NCI-H2227 (cell line): ENCODE data around the gene F7.
"Not testable (repeated sequence)": the region's sequence is repeated elsewhere in the genome, so short reads cannot be mapped to it uniquely, and the experiment has no call there.

Experiments used
- DNase-seq: peaks from one replicate; lab custom pipeline; 2025; ENCODE audit not compliant: unreplicated experiment; lab: John Stamatoyannopoulos, UW

Gene F7

GRCh38 chr13:113105032-113105920, at the start of gene F7:
Gene F7 (plus strand): TSS chr13:113105791. CDS start chr13:113105842, 51 bp downstream.
- DNase-seq = no peak

DNA sequence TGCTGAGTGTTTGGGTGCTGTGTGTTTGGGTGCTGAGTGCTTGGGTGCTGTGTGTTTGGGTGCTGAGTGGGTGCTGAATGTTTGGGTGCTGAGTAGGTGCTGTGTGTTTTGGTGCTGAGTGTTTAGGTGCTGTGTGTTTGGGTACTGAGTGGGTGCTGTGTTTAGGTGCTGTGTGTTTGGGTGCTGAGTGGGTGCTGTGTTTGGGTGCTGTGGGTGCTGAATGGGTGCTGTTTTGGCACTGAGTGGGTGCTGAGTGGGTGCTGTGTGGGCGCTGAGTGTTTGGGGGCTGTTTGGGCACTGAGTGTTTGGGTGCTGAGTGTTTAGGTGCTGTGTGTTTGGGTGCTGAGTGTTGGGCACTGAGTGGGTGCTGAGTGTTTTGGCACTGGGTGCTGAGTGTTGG, 48.5 kb upstream of the F7 start:
- DNase-seq = no peak

GRCh38 chr13:113057559-113057958, 48.0 kb upstream of the F7 start:
- DNase-seq = not testable (repeated sequence)

DNA sequence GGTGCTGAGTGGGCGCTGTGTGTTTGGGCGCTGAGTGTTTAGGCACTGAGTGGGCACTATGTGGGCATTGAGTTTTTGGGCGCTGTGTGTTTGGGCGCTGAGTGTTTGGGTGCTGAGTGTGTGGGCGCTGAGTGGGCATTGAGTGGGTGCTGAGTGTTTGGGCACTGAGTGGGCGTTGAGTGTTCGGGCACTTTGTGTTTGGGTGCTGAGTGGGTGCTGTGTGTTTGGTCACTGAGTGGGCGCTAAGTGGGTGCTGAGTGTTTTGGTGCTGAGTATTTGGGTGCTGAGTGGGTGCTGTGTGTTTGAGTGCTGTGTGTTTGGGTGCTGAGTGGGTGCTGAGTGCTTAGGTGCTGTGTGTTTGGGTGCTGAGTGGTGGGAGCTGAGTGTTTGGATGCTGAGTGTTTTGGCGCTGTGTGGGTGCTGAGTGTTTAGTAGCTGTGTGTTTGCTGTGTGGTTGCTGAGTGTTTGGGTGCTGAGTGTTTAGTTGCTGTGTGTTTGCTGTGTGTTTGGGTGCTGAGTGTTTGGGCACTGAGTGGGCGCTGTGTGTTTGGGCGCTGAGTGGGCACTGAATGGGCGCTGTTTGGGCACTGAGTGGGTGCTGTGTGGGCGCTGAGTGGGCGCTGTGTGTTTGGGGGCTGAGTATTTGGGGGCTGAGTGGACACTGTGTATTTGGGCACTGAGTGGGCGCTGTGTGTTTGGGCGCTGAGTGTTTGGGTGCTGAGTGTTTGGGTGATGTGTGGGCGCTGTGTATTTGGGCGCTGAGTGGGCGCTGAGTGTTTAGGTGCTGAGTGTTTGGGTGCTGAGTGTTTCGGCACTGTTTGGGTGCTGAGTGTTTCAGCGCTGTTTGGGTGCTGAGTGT, 47.2 kb upstream of the F7 start:
- no peak for DNase-seq

DNA sequence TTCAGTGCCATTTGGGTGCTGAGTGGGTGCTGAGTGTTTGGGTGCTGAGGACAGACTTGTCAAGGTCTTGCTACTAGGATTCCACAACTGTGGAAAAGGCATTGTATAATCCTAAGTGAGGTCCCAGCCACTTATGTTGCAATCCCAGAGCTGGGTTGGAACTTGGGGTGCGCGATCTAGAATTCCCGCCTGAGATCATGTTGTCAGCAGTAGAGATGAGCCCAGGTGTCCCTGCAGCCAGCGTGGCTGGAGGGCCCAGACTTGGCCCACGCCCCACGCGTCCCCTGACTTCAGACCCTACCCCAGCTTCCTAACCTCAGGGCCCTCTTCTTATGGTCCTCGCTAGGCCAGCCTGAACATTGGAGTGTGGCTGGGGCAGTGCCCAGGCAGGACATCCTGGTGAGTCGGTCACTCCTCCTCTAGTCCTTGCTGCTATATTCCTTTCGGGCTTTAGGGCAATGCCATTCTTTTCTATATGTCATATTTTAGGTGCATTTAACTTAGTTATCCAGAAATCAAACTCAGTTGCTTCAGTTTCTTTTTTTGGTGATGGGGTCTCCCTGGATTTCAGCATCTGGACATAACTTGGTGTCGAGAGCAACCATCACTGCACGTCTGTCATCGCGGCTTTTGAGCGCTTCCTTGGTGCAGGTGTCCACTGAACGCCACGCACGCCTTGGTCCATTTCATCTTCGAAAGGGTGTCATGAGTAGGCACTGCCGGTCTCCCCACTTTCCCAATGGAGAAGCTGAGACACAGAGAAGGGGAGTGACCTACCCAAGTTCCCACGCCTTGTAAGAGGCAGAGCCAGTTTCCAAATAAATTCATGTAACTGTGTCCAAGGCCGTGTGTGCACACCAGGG, 46.4 kb upstream of the F7 start:
- DNase-seq = no peak

DNA sequence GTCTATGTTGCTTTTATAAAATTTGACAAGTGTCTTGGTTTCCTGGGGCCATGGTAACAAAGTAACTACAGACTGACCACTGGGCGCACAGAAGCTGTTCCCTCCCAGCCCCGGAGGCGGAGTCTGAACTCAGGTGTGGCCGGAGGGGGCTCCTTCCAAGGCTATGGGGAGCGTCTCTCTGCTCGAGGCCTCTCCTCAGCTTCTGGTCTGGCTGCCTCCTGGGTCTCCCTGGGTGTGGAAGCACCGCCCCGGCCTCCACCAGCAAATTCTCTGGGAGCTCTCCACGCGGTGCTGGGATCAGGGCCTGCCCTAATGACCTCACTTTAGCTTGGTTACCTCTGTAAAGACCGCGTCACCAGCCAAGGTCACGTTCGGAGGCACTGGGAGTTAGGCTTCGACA, 45.7 kb upstream of the F7 start:
- DNase-seq = no peak

GRCh38 chr13:113060557-113061270, 44.9 kb upstream of the F7 start:
- DNase-seq = no peak

- DNase-seq = no peak
These were observed 44.3 kb upstream of the F7 start for GRCh38 chr13:113061271-113061625.

DNA sequence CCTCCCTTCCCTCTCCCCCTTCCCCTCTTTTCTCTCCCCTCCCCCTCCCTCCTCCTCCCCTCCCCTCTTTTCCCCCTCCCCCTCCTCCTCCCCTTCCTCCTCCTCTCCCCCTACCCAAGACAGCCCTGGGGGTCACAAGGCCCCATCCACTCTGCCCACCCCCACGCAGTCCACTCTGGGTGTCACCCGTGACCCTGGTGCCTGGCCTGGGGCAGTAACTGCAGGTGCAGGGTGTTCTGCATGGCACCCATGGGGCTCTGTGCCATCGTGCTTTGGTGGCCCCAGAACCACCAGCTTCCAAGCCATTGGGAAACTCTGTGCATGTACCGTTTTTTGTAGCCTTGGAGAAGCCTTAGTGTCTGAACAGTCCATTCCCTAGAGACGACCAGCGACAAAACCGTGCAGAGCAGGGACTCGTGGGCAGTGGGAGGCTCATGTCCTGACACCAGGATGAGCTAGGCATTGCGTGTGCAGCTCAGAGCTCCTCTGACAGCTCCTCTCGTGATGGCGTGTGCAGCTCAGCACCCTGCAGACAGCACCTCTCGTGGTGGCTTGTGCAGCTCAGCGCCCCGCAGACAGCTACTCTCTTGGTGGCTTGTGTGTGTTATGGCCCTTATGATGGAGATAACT, 43.7 kb upstream of the F7 start:
- DNase-seq = no peak

DNA sequence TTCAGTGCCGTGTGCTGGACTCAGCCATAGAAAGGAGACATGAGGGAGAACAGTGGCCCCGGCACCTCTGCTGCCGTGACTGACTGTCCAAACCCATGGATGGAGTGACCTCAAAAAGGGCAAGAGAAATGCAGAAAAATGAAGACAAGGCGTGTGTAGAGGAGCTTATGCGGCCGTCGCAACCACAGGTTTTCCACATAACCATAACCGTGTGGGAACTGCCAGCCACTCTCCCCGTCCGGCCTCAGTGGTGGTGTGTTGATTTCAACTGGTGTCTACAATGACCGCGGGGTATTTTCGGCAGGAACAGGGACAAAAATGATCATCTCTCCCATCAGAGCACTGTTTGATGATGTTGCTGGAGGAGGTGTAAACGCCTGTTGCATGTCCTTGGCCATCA, 42.9 kb upstream of the F7 start:
- no peak for DNase-seq

- no peak for DNase-seq
These were observed 42.5 kb upstream of the F7 start for GRCh38 chr13:113063091-113063491.

- no peak for DNase-seq
These were observed 41.5 kb upstream of the F7 start for GRCh38 chr13:113064000-113064533.

GRCh38 chr13:113064534-113065405, 40.8 kb upstream of the F7 start:
- DNase-seq = no peak

- DNase-seq = no peak
These were observed 40.0 kb upstream of the F7 start for GRCh38 chr13:113065406-113066141.

- DNase-seq = no peak
These were observed 39.5 kb upstream of the F7 start for GRCh38 chr13:113066142-113066455.

DNA sequence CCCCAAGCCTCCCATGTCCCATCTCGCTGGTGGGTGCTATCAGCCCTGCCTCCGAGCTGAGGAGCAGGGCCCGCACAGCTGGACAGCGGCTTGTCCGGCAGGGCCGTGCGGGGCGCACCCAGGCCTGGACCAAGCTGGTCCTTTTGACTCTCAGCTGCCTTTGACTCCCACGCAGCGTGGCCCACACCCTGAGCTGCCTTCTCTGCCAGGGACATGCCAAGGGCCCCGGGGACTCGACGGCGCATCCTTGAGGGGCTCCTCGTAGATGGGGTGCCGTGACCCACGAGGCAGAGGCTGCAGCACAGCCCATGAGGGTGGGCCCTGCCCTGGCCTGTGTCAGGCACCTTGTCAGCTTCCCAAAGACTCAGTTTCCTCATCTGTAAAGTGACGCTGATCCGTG, 38.8 kb upstream of the F7 start:
- no peak for DNase-seq

DNA sequence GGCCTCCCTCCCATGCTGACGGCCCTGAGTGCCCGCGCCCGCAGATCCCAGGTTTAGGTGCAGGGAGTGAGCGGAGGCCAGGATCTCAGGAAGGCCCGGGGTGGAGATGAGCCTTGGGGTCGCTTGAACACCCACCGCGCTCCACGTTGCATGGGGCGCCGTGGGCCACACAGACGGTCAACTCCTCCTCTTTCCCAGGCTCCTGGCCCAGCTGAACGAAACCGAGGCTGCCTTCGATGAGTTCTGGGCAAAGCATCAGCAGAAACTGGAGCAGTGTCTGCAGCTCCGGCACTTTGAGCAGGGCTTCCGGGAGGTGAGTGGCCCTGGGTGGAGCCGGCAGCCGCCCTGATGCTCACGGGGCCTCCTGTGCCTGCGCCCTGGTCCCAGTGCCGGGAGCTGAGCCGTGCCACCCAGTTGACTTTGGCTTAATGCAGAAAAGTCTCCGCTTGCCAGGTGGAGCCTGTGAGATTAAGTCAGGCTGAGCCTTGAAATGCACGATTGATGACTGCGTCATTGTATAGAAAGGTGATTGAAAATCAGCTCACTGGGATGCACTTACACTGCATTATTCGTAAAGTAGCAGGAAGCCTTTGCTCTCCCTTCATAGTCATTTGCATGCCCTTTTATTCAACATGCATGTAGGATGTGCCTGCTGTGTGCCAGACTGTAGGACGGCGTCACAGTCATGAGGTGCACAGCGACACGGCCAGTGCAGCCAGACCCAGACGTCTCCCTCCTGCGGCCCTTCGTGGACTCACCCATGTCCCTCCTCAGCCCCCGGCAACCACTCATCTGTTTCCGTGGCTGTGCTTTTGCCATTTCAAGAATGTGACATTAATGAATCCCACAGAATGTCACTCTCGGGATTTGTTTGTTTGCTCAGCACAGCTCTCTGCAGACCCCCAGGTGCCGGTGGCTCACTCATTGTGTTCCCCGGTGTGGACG, 35.5 kb upstream of the F7 start:
- no peak for DNase-seq
